ENCODE measurements around the gene IQCE. TPM values are rescaled to one million over a fixed set of nuclear protein-coding genes. Genes with fewer than 3 reads are reported as not detected.

IQCE gene
- total and polyA plus RNA-seq, 2 donors = 8.9 to 9.3 TPM

GRCh38 chr7:2628891-2629290 is 70.1 kb downstream of the IQCE start:
- Histone ChIP-seq H3K36me3 (ENCODE audit: insufficient read depth) (no peaks in the 10 kb centered on the region), H3K27ac (ENCODE audit: low read depth) (no peak overlapping the region), H3K4me1 (ENCODE audit: insufficient read depth) (no peaks in the 10 kb centered on the region), H3K4me3 (ENCODE audit: low read depth, low read length) (no peak overlapping the region)
- WGBS = 94% methylated on average over 7 of the region's 7 CpGs
- no peak for DNase-seq (ENCODE audit: extremely low spot score)

GRCh38 chr7:2629746-2630681 is 71.2 kb downstream of the IQCE start:
- WGBS = 76% methylated on average over 21 of the region's 21 CpGs

GRCh38 chr7:2631946-2632732 is 73.4 kb downstream of the IQCE start, which contains the start of gene TTYH3:
Gene TTYH3, plus strand, starts transcription at chr7:2631986. Its CDS starts 170 bp downstream, at chr7:2632156.
- Histone ChIP-seq H3K27ac (ENCODE audit: low read depth) (peak within 1 kb of the TSS; percentile 67), H3K36me3 (ENCODE audit: insufficient read depth) (no peaks in the 10 kb centered on the region), H3K4me1 (ENCODE audit: insufficient read depth) (no peaks in the 10 kb centered on the region), H3K4me3 (ENCODE audit: low read depth, low read length) (peak within 1 kb of the TSS; percentile 78)
- DNase-seq (ENCODE audit: extremely low spot score) = no peak
- WGBS = 1% methylated on average over 59 of the region's 62 CpGs

More at GRCh38 chr7:2629746-2630681, 71.2 kb downstream of the IQCE start:
- DNase-seq (ENCODE audit: extremely low spot score) = no peak
- Histone ChIP-seq H3K36me3 (ENCODE audit: insufficient read depth) (no peaks in the 10 kb centered on the region), H3K27ac (ENCODE audit: low read depth) (no peak overlapping the region), H3K4me3 (ENCODE audit: low read depth, low read length) (no peak overlapping the region), H3K4me1 (ENCODE audit: insufficient read depth) (no peaks in the 10 kb centered on the region)

- Histone ChIP-seq H3K36me3 (ENCODE audit: insufficient read depth) (no peaks in the 10 kb centered on the region), H3K4me3 (ENCODE audit: low read depth, low read length) (peak overlapping the region; percentile 78), H3K4me1 (ENCODE audit: insufficient read depth) (no peaks in the 10 kb centered on the region), H3K27ac (ENCODE audit: low read depth) (peak overlapping the region; percentile 67)
- WGBS = 4% methylated on average over 35 of the region's 35 CpGs
- DNase-seq (ENCODE audit: extremely low spot score) = peak; percentile 69
These were observed 74.2 kb downstream of the IQCE start for GRCh38 chr7:2632733-2633537.

GRCh38 chr7:2633538-2634266 is 74.9 kb downstream of the IQCE start:
- no peaks in the 10 kb centered on the region for H3K4me1 ChIP-seq (ENCODE audit: insufficient read depth)
- no peak for DNase-seq (ENCODE audit: extremely low spot score)
- peak overlapping the region; percentile 48 for H3K27ac ChIP-seq (ENCODE audit: low read depth)
- H3K36me3 ChIP-seq (ENCODE audit: insufficient read depth) = no peaks in the 10 kb centered on the region
- peak overlapping the region; percentile 78 for H3K4me3 ChIP-seq (ENCODE audit: low read depth, low read length)
- 20% methylated on average over 22 of the region's 22 CpGs for WGBS

DNA sequence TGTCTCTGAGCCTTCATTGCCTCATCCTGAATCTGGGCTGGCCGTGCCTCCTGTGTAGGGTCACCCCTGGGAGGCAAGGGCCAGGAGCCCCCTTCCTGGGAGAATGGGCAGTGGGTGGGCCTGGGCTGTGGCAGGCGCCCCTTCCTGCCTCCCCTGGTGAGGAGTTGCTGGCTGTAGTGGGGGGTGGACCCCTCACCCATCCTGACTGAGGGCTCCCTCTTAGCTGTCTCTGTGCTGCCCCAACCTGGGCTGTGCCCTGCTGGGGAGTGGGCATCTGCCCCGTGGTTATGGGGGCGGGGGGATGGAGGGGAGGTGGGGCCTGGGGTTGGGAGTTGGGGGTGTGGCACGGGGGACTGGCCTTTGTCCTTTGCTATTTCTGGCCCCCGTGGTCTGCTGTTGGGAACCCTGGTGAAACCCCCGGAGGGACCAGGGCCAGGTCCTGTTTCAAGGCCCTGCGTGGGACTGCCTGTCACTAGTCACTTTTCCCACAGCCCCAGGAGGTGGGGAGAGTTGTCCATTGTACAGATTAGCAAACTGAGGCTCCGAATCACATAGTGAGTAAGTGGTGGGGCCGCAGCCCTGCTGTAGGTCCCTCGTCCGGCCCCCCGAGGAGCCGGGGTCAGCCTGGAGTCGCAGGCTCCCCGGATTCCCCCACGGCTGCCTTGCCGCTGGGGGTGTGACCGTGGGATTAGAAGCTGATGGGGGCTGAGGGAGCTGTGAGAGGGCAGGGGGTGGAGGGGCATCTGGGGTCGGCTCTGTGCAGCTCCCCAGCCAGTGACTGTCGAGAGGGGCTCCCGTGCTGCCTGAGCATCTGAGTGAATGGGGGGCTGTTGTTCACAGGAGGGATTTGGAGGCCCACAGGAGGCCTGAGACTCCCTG is 75.7 kb downstream of the IQCE start:
- no peak overlapping the region for H3K4me3 ChIP-seq (ENCODE audit: low read depth, low read length)
- H3K36me3 ChIP-seq (ENCODE audit: insufficient read depth) = no peaks in the 10 kb centered on the region
- H3K27ac ChIP-seq (ENCODE audit: low read depth) = no peak overlapping the region
- no peak for DNase-seq (ENCODE audit: extremely low spot score)
- H3K4me1 ChIP-seq (ENCODE audit: insufficient read depth) = no peaks in the 10 kb centered on the region
- 81% methylated on average over 22 of the region's 22 CpGs for WGBS

- DNase-seq (ENCODE audit: extremely low spot score) = no peak
- no peak overlapping the region for H3K4me3 ChIP-seq (ENCODE audit: low read depth, low read length)
- H3K36me3 ChIP-seq (ENCODE audit: insufficient read depth) = no peaks in the 10 kb centered on the region
- no peak overlapping the region for H3K27ac ChIP-seq (ENCODE audit: low read depth)
- WGBS = 92% methylated on average over 15 of the region's 15 CpGs
- H3K4me1 ChIP-seq (ENCODE audit: insufficient read depth) = no peaks in the 10 kb centered on the region
These were observed 76.4 kb downstream of the IQCE start for GRCh38 chr7:2635148-2635668.

DNA sequence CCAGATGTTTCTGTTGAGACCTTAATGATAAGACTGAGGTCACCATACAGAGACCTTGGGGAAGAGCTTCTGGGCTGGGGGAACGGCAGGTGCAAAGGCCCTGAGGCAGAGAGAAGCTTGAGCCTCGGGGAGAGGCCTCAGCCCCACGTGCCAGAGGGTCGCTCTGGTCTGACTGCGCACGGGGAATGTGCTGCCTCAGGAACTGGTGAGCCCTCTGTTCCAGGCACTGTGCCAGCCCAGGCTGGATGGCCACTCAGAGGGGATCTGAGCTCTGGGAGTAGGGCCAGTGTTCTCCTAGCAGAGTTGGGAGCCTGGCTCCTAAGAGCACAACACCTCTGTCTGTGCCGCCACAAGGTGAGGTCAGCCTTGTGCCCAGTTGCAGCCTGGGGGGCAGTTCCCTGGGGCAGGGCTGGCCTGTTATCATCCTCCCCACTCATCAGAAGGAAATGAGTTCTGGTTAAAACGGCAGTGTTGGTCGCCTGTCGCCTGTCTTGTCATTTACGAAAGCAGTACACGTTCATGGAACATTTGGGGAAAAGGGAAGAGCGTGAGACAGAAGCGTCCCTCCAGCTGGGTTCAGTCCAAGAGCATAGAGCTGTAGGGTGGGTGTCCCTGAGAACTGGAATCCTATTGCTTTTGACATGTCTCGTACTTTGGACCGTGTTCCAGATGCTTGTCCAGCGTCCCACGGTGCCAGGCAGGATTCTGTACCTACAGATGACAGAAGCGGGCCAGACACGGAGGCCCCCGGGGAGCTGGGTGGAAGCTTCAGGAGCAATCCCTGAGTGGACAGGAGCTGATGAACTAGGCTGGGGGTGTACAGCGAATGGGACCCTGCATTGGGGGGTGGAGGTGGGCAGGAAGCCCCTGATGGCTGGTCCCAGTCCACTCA is 77.3 kb downstream of the IQCE start:
- Histone ChIP-seq H3K4me1 (ENCODE audit: insufficient read depth) (no peaks in the 10 kb centered on the region), H3K27ac (ENCODE audit: low read depth) (no peak overlapping the region), H3K36me3 (ENCODE audit: insufficient read depth) (no peaks in the 10 kb centered on the region), H3K4me3 (ENCODE audit: low read depth, low read length) (no peak overlapping the region)
- DNase-seq (ENCODE audit: extremely low spot score) = no peak
- 79% methylated on average over 22 of the region's 22 CpGs for WGBS

DNA sequence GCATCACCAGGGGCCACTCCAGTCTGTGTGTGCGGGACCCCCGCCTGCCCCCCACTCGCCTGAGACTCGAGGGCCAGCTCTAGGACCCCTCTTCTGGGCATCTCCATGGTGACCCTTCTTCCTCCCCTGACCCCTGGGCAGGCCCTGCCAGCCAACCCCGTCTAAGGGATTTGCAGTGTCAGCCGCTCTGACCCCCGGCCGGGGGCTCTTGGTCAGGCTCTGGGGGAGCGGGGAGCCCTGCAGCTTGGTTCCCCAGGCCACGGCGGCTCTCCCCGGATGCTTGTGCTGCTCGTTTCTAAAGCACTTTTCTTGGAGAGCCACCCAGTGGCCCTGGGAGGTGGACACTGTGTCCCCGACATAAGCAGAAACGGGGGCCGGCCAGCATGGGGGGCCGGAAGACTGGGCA is 78.3 kb downstream of the IQCE start:
- no peak for DNase-seq (ENCODE audit: extremely low spot score)
- no peaks in the 10 kb centered on the region for H3K36me3 ChIP-seq (ENCODE audit: insufficient read depth)
- no peak overlapping the region for H3K4me3 ChIP-seq (ENCODE audit: low read depth, low read length)
- no peaks in the 10 kb centered on the region for H3K4me1 ChIP-seq (ENCODE audit: insufficient read depth)
- H3K27ac ChIP-seq (ENCODE audit: low read depth) = no peak overlapping the region
- WGBS = 89% methylated on average over 17 of the region's 17 CpGs

DNA sequence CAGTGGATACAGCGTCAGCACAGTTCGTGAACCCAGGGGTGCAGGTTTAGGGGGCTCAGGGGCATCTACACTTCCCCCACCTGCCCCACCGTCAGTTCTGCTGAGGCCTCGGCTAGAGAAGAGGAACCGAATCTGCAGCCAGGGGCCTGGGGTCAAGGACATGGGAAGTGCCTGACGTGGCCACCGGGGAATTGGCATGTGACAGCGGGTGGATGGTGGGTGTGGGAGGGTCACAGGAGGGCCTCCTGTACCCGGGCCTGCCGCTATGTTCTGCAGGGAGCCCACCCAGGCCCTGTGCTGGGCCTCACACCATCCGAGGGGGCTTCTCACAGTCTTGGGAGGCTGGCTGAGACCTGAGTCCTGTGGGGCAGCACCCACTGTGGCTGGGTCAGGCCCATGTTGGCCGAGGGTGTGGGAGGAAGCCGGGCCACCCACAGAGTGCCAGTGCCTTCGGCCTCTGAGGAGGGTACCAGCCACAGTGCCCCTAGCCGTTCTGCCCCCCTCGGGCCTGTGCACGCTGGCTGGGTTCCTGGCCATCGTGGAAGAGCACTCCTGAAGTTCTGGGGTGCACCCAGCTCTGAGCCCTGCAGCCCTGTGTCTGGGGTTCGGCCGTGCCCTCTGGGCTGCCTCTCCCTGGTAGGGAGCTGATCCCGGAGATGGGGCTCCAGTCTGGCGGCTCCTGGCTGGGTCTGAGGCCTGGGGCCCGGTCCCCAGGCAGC is 78.9 kb downstream of the IQCE start:
- no peak for DNase-seq (ENCODE audit: extremely low spot score)
- 69% methylated on average over 23 of the region's 23 CpGs for WGBS
- H3K27ac ChIP-seq (ENCODE audit: low read depth) = no peak overlapping the region
- H3K4me1 ChIP-seq (ENCODE audit: insufficient read depth) = no peaks in the 10 kb centered on the region
- no peak overlapping the region for H3K4me3 ChIP-seq (ENCODE audit: low read depth, low read length)
- H3K36me3 ChIP-seq (ENCODE audit: insufficient read depth) = no peaks in the 10 kb centered on the region
